H1 (cell line): Measurements from ENCODE around the gene CEP350. TPM values are rescaled to one million over a fixed set of nuclear protein-coding genes. Genes with fewer than 3 reads are reported as not detected.

Experiments
- CTCF ChIA-PET: fragments of 300-600 bp; sonication (Branson Sonifier 250); formaldehyde crosslinking; loops from one replicate; lab custom pipeline; 2021; ENCODE audit not compliant: partially characterized antibody; lab: Charles Lee
- POLR2A ChIA-PET: fragments of 300-600 bp; sonication (Branson Sonifier 250); formaldehyde crosslinking; loops from one replicate; lab custom pipeline; 2021; ENCODE audit warnings: inconsistent platforms; ENCODE audit not compliant: partially characterized antibody; lab: Charles Lee
- DNase-seq, 2 experiments: peaks; one replicate each; pipeline versions ENCODE4 v3.0.0 to v3.0.0-alpha.2; 2010 to 2022; ENCODE audit warnings: low spot score in 2 of 2, low read depth in 1 of 2, mixed read lengths in 1 of 2
- FAIRE-seq: peaks from 2 replicates; lab custom pipeline; 2011; peaks lifted over from hg19 to GRCh38; lab: Jason Lieb, UNC
- H2AFZ ChIP-seq: 2 replicates; pipeline ENCODE4 v1.8.1; 2012; ENCODE audit warnings: low read length, inconsistent platforms
- H2AK5ac ChIP-seq: 2 replicates; pipeline ENCODE4 v1.6.1; 2013; ENCODE audit warnings: low read depth, low read length
- H2BK120ac ChIP-seq: replicated peaks from 2 replicates; pipeline ENCODE3; 2013; ENCODE audit warnings: low read depth, low read length, inconsistent platforms
- H2BK12ac ChIP-seq: 2 replicates; pipeline ENCODE4 v1.6.1; 2013; ENCODE audit warnings: low read depth, low read length
- H2BK15ac ChIP-seq: 2 replicates; pipeline ENCODE4 v1.6.1; 2013; ENCODE audit warnings: low read length
- H2BK20ac ChIP-seq: 2 replicates; pipeline ENCODE4 v1.6.1; 2013; ENCODE audit warnings: low read length
- H2BK5ac ChIP-seq: 2 replicates; pipeline ENCODE4 v1.6.1; 2013; ENCODE audit warnings: low read depth, low read length
- H3K14ac ChIP-seq: 2 replicates; pipeline ENCODE4 v1.6.1; 2013; ENCODE audit warnings: inconsistent platforms; ENCODE audit not compliant: insufficient read length
- H3K18ac ChIP-seq: 2 replicates; pipeline ENCODE4 v1.6.1; 2013; ENCODE audit warnings: low read length; ENCODE audit errors: extremely low read depth
- H3K23ac ChIP-seq: 2 replicates; pipeline ENCODE4 v1.6.1; 2013; ENCODE audit warnings: inconsistent platforms; ENCODE audit not compliant: insufficient read length
- H3K23me2 ChIP-seq: 2 replicates; pipeline ENCODE4 v1.6.1; 2013; ENCODE audit warnings: low read depth, low read length
- H3K27ac ChIP-seq: 2 replicates; pipeline ENCODE4 v1.6.1; 2011; ENCODE audit warnings: low read depth, low read length, inconsistent platforms
- H3K27me3 ChIP-seq, 4 experiments: replicated peaks in 1 of 4; 1 replicate in 1 of 4; 2 replicates in 3 of 4; pipeline versions ENCODE4 v1.6.1 to v1.8.1; 2011 to 2013; ENCODE audit warnings: low read length in 3 of 4, mild to moderate bottlenecking in 3 of 4, inconsistent platforms in 2 of 4, mixed read lengths in 2 of 4, moderate library complexity in 1 of 4; ENCODE audit not compliant: control insufficient read depth in 3 of 4, insufficient read depth in 3 of 4; ENCODE audit errors: extremely low read depth in 1 of 4
- H3K36me3 ChIP-seq, 4 experiments: 2 replicates each; pipeline versions ENCODE4 v1.6.1 to v1.8.1; 2011 to 2013; ENCODE audit warnings: mild to moderate bottlenecking in 4 of 4, low read length in 3 of 4, moderate library complexity in 2 of 4, control low read depth in 1 of 4, inconsistent platforms in 1 of 4; ENCODE audit not compliant: insufficient read depth in 4 of 4, control insufficient read depth in 2 of 4
- H3K4ac ChIP-seq: replicated peaks from 2 replicates; pipeline ENCODE3; 2013; ENCODE audit warnings: low read length, low read depth, mixed read lengths, inconsistent platforms; ENCODE audit not compliant: insufficient read length
- H3K4me1 ChIP-seq, 4 experiments: replicated peaks in 1 of 4; 1 replicate in 1 of 4; 2 replicates in 3 of 4; pipeline versions ENCODE4 v1.6.1 to v1.8.1; 2011 to 2013; ENCODE audit warnings: low read length in 3 of 4, inconsistent platforms in 2 of 4, mixed read lengths in 1 of 4; ENCODE audit not compliant: insufficient read depth in 4 of 4, control insufficient read depth in 3 of 4
- H3K4me2 ChIP-seq, 2 experiments: 2 replicates each; pipeline versions ENCODE4 v1.6.1 to v1.8.1; 2011 to 2013; ENCODE audit warnings: low read depth in 2 of 2, low read length in 2 of 2, control low read depth in 1 of 2, inconsistent platforms in 1 of 2, mild to moderate bottlenecking in 1 of 2; ENCODE audit not compliant: insufficient read depth in 1 of 2
- H3K4me3 ChIP-seq, 4 experiments: fragments of 200-600, 300-600 bp in 1 of 4; sonication (generic), shearing (Covaris generic), sonication (Bioruptor Twin) in 1 of 4; 2 replicates each; pipeline versions ENCODE4 v1.5.1 to v1.8.1; 2011 to 2016; ENCODE audit warnings: low read length in 4 of 4, low read depth in 3 of 4, control low read depth in 2 of 4, inconsistent platforms in 2 of 4, mild to moderate bottlenecking in 2 of 4, mixed read lengths in 1 of 4, moderate library complexity in 1 of 4; ENCODE audit not compliant: insufficient read depth in 2 of 4; ENCODE audit errors: extremely low read depth in 1 of 4
- H3K56ac ChIP-seq: replicated peaks from 2 replicates; pipeline ENCODE3; 2013; ENCODE audit warnings: low read depth, mild to moderate bottlenecking, mixed read lengths, low read length, inconsistent platforms; ENCODE audit not compliant: insufficient read length
- H3K79me1 ChIP-seq: 2 replicates; pipeline ENCODE4 v1.6.1; 2013; ENCODE audit warnings: low read depth, low read length, control low read depth
- H3K79me2 ChIP-seq, 2 experiments: 2 replicates each; pipeline versions ENCODE4 v1.6.1 to v1.8.1; 2012 to 2013; ENCODE audit warnings: low read length in 2 of 2, mild to moderate bottlenecking in 2 of 2, inconsistent platforms in 1 of 2; ENCODE audit not compliant: insufficient read depth in 2 of 2, control insufficient read depth in 1 of 2
- H3K9ac ChIP-seq, 4 experiments: replicated peaks in 1 of 4; 1 replicate in 1 of 4; 2 replicates in 3 of 4; pipeline versions ENCODE4 v1.6.1 to v1.8.1; 2011 to 2013; ENCODE audit warnings: low read depth in 3 of 4, low read length in 3 of 4, control low read depth in 2 of 4, mild to moderate bottlenecking in 2 of 4, moderate library complexity in 2 of 4, inconsistent platforms in 1 of 4; ENCODE audit errors: extremely low read depth in 1 of 4
- H3K9me3 ChIP-seq, 2 experiments: 2 replicates each; pipeline versions ENCODE4 v1.6.1 to v1.8.1; 2012 to 2013; ENCODE audit warnings: mild to moderate bottlenecking in 2 of 2, moderate library complexity in 2 of 2, control low read depth in 1 of 2, inconsistent platforms in 1 of 2, low read depth in 1 of 2, low read length in 1 of 2, mixed read lengths in 1 of 2; ENCODE audit not compliant: insufficient read depth in 2 of 2
- H4K20me1 ChIP-seq, 2 experiments: replicated peaks in 1 of 2; 2 replicates each; pipeline versions ENCODE3 to v1.8.1; 2011 to 2013; ENCODE audit warnings: inconsistent platforms in 2 of 2, low read length in 2 of 2, mild to moderate bottlenecking in 1 of 2; ENCODE audit not compliant: insufficient read depth in 2 of 2, control insufficient read depth in 1 of 2
- H4K5ac ChIP-seq: 2 replicates; pipeline ENCODE4 v1.6.1; 2013; ENCODE audit warnings: low read length, low read depth, mixed read lengths, inconsistent platforms; ENCODE audit not compliant: insufficient read length
- H4K8ac ChIP-seq: 2 replicates; pipeline ENCODE4 v1.8.0; 2013; ENCODE audit warnings: mild to moderate bottlenecking, moderate library complexity, low read length, inconsistent platforms; ENCODE audit not compliant: insufficient read depth; ENCODE audit errors: extremely low read depth
- H4K91ac ChIP-seq: replicated peaks from 2 replicates; pipeline ENCODE3; 2013; ENCODE audit warnings: low read length, mixed read lengths, inconsistent platforms; ENCODE audit not compliant: insufficient read length
- KDM1A ChIP-seq: fragments of 200-600, 300-600 bp; sonication (generic); IDR thresholded peaks from 2 replicates; pipeline ENCODE4 v1.7.1; 2016; ENCODE audit warnings: mild to moderate bottlenecking, low read length, borderline replicate concordance
- KDM5A ChIP-seq: fragments of 200-600 bp; IDR thresholded peaks from 2 replicates; pipeline ENCODE4 v1.7.1; 2012; ENCODE audit warnings: mild to moderate bottlenecking, low read length, inconsistent platforms, mixed read lengths
- POLR2AphosphoS5 ChIP-seq: IDR thresholded peaks from 2 replicates; pipeline ENCODE4 v1.6.1; 2011; ENCODE audit warnings: low read depth, low read length
- RAD21 ChIP-seq, 2 experiments: IDR thresholded peaks in 1 of 2; conservative IDR thresholded peaks in 1 of 2; 2 replicates each; pipeline ENCODE4 v1.6.1; 2011; ENCODE audit warnings: low read depth in 2 of 2, low read length in 2 of 2, improper control_type of control experiment in 1 of 2, inconsistent platforms in 1 of 2, mild to moderate bottlenecking in 1 of 2, moderate library complexity in 1 of 2
- TCF12 ChIP-seq: IDR thresholded peaks from 2 replicates; pipeline ENCODE4 v1.6.1; 2011; ENCODE audit warnings: low read depth, mild to moderate bottlenecking, low read length
- WGBS, 2 experiments: shearing (Covaris generic) in 1 of 2; methylation state at CpG; one replicate each; pipeline versions ENCODE4 v1.1.6 to v1.1.7; 2013 to 2015; ENCODE audit warnings: low lambda C conversion rate in 2 of 2, mixed read lengths in 2 of 2, inconsistent platforms in 1 of 2, low coverage in 1 of 2, missing lambda C conversion rate in 1 of 2; ENCODE audit not compliant: insufficient replicate concordance in 2 of 2, insufficient coverage in 1 of 2, insufficient read length in 1 of 2; ENCODE audit errors: extremely low coverage in 1 of 2, missing lambda C conversion rate in 1 of 2; 5-methylcytosine and 5-hydroxymethylcytosine counted together
- polyA plus RNA-seq, 7 experiments: library from polyadenylated mRNA; depleted of rRNA in 3 of 7; stranded (reverse) in 5 of 7; unstranded in 2 of 7; fragments of >200 nt in 5 of 7; fragments of 200-250 nt in 2 of 7; gene quantifications; 1 replicate in 5 of 7; 2 replicates in 1 of 7; 4 replicates in 1 of 7; pipeline versions ENCODE4 v1.2.1 to v1.2.3, GENCODE V29; 2011 to 2013; ENCODE audit warnings: missing spikeins in 2 of 7, mixed read lengths in 2 of 7
- total RNA-seq: library from RNA; stranded (reverse); fragmentation: NEBNext Ultra II Directional; extraction: Animal tissue kit (Norgen Biotek cat#: 25700); gene quantifications from 2 replicates; pipeline ENCODE4 v1.2.1, GENCODE V29; 2021

The CEP350 gene
- total and polyA plus RNA-seq, 2 of the 8 experiments (the other 6 are each of a cell fraction or from before 2014, with no cell fraction given), result 5.6 to 39.4 TPM

GRCh38 chr1:180081474-180081873 lies 126.9 kb downstream of the CEP350 start:
- CTCF ChIA-PET, result no interaction called here
- TF ChIP-seq RAD21 (IDR thresholded peaks at IDR 0.05 in 1 of 2, conservative IDR thresholded peaks at IDR 0.05 in 1 of 2; ENCODE audit: low read depth in 2 of 2, low read length in 2 of 2) (no peak), POLR2AphosphoS5 (no peak), KDM5A (no peak), TCF12 (no peak), KDM1A (no peak)

More at GRCh38 chr1:180081474-180081873, 126.9 kb downstream of the CEP350 start:
- WGBS, 2 experiments, result 85% methylated on average over 2 of the region's 2 CpGs; no CpG with 5 or more reads in 1 of the 2 experiments
- Histone ChIP-seq H2BK15ac (no peak overlapping the region), H2AK5ac (no peak overlapping the region), H2AFZ (no peak overlapping the region), H3K4me2 (no peak overlapping the region), H3K14ac (no peak overlapping the region), H3K79me1 (no peaks in the 10 kb centered on the region), H3K23me2 (no peaks in the 10 kb centered on the region), H3K27me3 (no peaks in the 10 kb centered on the region), H3K4me1 (no peaks in the 10 kb centered on the region), H3K9ac (no peak overlapping the region), H4K5ac (no peak overlapping the region), H3K23ac (no peak overlapping the region), H2BK5ac (no peak overlapping the region), H3K79me2 (no peaks in the 10 kb centered on the region), H3K27ac (no peak overlapping the region), H3K18ac (no peak overlapping the region), H2BK20ac (no peak overlapping the region), H3K9me3 (no peaks in the 10 kb centered on the region), H2BK120ac (no peak overlapping the region), H3K4ac (no peak overlapping the region), H3K4me3 (no peak overlapping the region), H4K8ac (no peak overlapping the region), H3K56ac (no peak overlapping the region), H2BK12ac (no peak overlapping the region), H3K36me3 (peaks cover 3 to 35% (median 8%) of the 10 kb centered on the region in 4 experiments; a peak in 6 of 8 replicates), H4K91ac (no peak overlapping the region), H4K20me1 (no peaks in the 10 kb centered on the region)
- POLR2A ChIA-PET, result no interaction called here
- DNase-seq, result no peak
- FAIRE-seq, result no peak
